IMR-90 (cell line): ENCODE results near the gene TMEM72. TPM values are rescaled to one million over a fixed set of nuclear protein-coding genes. Genes with fewer than 3 reads are reported as not detected.
A peak's percentile ranks its signal among the peaks of the same experiment; 100 is the strongest.

ENCODE experiments used
- ATAC-seq: fragments of 200-7000 bp; cut with Tn5 transposase; 2 replicates; pipeline ENCODE4 v1.9.1; 2020; ENCODE audit warnings: low read depth, mild to moderate bottlenecking, moderate library complexity
- BruUV-seq: library from RNA; stranded (reverse); fragments of 400-500 nt; replicated peaks from 2 replicates; lab custom pipeline; 2021; lab: Mats Ljungman, UMichigan
- CTCF ChIA-PET: fragments of 300-600 bp; formaldehyde crosslinking; extraction: SDS; loops from one replicate; lab custom pipeline; 2021; ENCODE audit warnings: antibody characterized with exemption; lab: Yijun Ruan, JAX
- POLR2A ChIA-PET: fragments of 300-600 bp; sonication (Branson Sonifier 250); formaldehyde crosslinking; loops from one replicate; lab custom pipeline; 2022; ENCODE audit warnings: antibody characterized with exemption; ENCODE audit not compliant: unreplicated experiment; lab: Charles Lee
- DNase-seq: peaks from one replicate; pipeline ENCODE4 v3.0.0; 2013
- H2AFZ ChIP-seq: replicated peaks from 2 replicates; pipeline ENCODE3; 2013; ENCODE audit warnings: low read length, mild to moderate bottlenecking; ENCODE audit not compliant: poor library complexity
- H2AK5ac ChIP-seq: 2 replicates; pipeline ENCODE4 v1.6.1; 2013; ENCODE audit warnings: low read depth, low read length, inconsistent platforms
- H2AK9ac ChIP-seq: replicated peaks from 2 replicates; pipeline ENCODE3; 2013; ENCODE audit warnings: mild to moderate bottlenecking, low read depth, low read length, moderate library complexity; ENCODE audit not compliant: poor library complexity
- H2BK120ac ChIP-seq: 2 replicates; pipeline ENCODE4 v1.6.1; 2013; ENCODE audit warnings: low read depth, low read length, inconsistent platforms
- H2BK15ac ChIP-seq: 3 replicates; pipeline ENCODE4 v1.6.1; 2013; ENCODE audit warnings: low read depth, low read length, inconsistent platforms
- H2BK20ac ChIP-seq: 2 replicates; pipeline ENCODE4 v1.6.1; 2013; ENCODE audit warnings: low read depth, mild to moderate bottlenecking, inconsistent platforms, low read length, moderate library complexity
- H2BK5ac ChIP-seq: 2 replicates; pipeline ENCODE4 v1.6.1; 2013; ENCODE audit warnings: mild to moderate bottlenecking, low read depth, low read length, inconsistent platforms; ENCODE audit not compliant: poor library complexity, severe bottlenecking
- H3K14ac ChIP-seq: replicated peaks from 2 replicates; pipeline ENCODE4 v1.6.1; 2013; ENCODE audit warnings: low read depth, low read length, inconsistent platforms
- H3K18ac ChIP-seq: 2 replicates; pipeline ENCODE4 v1.6.1; 2013; ENCODE audit warnings: low read depth, low read length, control low read depth
- H3K23ac ChIP-seq: 2 replicates; pipeline ENCODE4 v1.6.1; 2013; ENCODE audit warnings: low read depth, low read length, inconsistent platforms
- H3K27ac ChIP-seq: 2 replicates; pipeline ENCODE4 v1.5.1; 2013; ENCODE audit warnings: mild to moderate bottlenecking, control low read depth, low read length; ENCODE audit not compliant: insufficient read depth
- H3K27me3 ChIP-seq: 2 replicates; pipeline ENCODE4 v1.6.1; 2013; ENCODE audit warnings: low read length; ENCODE audit not compliant: control insufficient read depth, insufficient read depth
- H3K36me3 ChIP-seq: 2 replicates; pipeline ENCODE4 v1.6.1; 2013; ENCODE audit warnings: low read length, mixed read lengths; ENCODE audit not compliant: control insufficient read depth, insufficient read depth
- H3K4ac ChIP-seq: 2 replicates; pipeline ENCODE4 v1.6.1; 2013; ENCODE audit warnings: low read depth, low read length, inconsistent platforms
- H3K4me1 ChIP-seq: 2 replicates; pipeline ENCODE4 v1.6.1; 2013; ENCODE audit warnings: low read length, mixed read lengths; ENCODE audit not compliant: control insufficient read depth, insufficient read depth
- H3K4me2 ChIP-seq: 2 replicates; pipeline ENCODE4 v1.6.1; 2013; ENCODE audit warnings: low read depth, mild to moderate bottlenecking, control low read depth, low read length, moderate library complexity
- H3K4me3 ChIP-seq: 2 replicates; pipeline ENCODE4 v1.5.1; 2013; ENCODE audit warnings: low read depth, mild to moderate bottlenecking, control low read depth, low read length, moderate library complexity; ENCODE audit not compliant: insufficient read depth
- H3K56ac ChIP-seq: 2 replicates; pipeline ENCODE4 v1.6.1; 2013; ENCODE audit warnings: low read length, inconsistent platforms; ENCODE audit not compliant: insufficient read depth; ENCODE audit errors: extremely low read depth
- H3K79me1 ChIP-seq, 2 experiments: 2 replicates each; pipeline ENCODE4 v1.6.1; 2013; ENCODE audit warnings: low read length in 2 of 2, inconsistent platforms in 1 of 2, low read depth in 1 of 2
- H3K9ac ChIP-seq: 2 replicates; pipeline ENCODE4 v1.6.1; 2013; ENCODE audit warnings: low read depth, low read length, control low read depth
- H3K9me1 ChIP-seq: 2 replicates; pipeline ENCODE4 v1.6.1; 2013; ENCODE audit warnings: low read length, inconsistent platforms; ENCODE audit not compliant: insufficient read depth
- H3K9me3 ChIP-seq: 2 replicates; pipeline ENCODE4 v1.6.1; 2013; ENCODE audit warnings: low read length; ENCODE audit not compliant: control insufficient read depth, insufficient read depth
- H4K20me1 ChIP-seq: 2 replicates; pipeline ENCODE4 v1.6.1; 2013; ENCODE audit warnings: low read length, inconsistent platforms; ENCODE audit not compliant: insufficient read depth
- H4K5ac ChIP-seq: 2 replicates; pipeline ENCODE4 v1.6.1; 2013; ENCODE audit warnings: mild to moderate bottlenecking, low read depth, low read length, control low read depth
- H4K8ac ChIP-seq, 2 experiments: 2 replicates each; pipeline ENCODE4 v1.6.1; 2013; ENCODE audit warnings: low read depth in 2 of 2, low read length in 2 of 2, control low read depth in 1 of 2, inconsistent platforms in 1 of 2
- H4K91ac ChIP-seq: 2 replicates; pipeline ENCODE4 v1.6.1; 2013; ENCODE audit warnings: low read depth, low read length, inconsistent platforms; ENCODE audit not compliant: insufficient read depth
- ELK1 ChIP-seq: fragments of 150-350 bp; IDR thresholded peaks from 2 replicates; pipeline ENCODE4 v1.6.1; 2016; ENCODE audit warnings: low read depth, mild to moderate bottlenecking, low read length, moderate library complexity, borderline replicate concordance
- NFE2L2 ChIP-seq: fragments of 150-350 bp; IDR thresholded peaks from 2 replicates; pipeline ENCODE4 v1.6.1; 2016; ENCODE audit warnings: low read depth, mild to moderate bottlenecking, low read length
- WGBS, 2 experiments: methylation state at CpG; one replicate each; pipeline versions ENCODE4 v1.1.5 to v1.1.7; 2013; ENCODE audit warnings: missing lambda C conversion rate in 2 of 2; ENCODE audit not compliant: insufficient read length in 1 of 2; ENCODE audit errors: extremely low coverage in 2 of 2; 5-methylcytosine and 5-hydroxymethylcytosine counted together
- dilution Hi-C: fragments of 300-500 bp; cut with HindIII; formaldehyde crosslinking; loops from one replicate; pipeline ENCODE4 v1.14.3; 2018; ENCODE audit warnings: low sequenced_read_pairs; ENCODE audit not compliant: unreplicated experiment
- in situ Hi-C: fragments of 300-500 bp; cut with MboI; formaldehyde crosslinking; loops from 3 replicates; pipeline ENCODE4 v1.14.3; 2019; ENCODE audit warnings: low sequenced_read_pairs, inconsistent platforms, mixed read lengths
- intact Hi-C: fragments of 100-400 bp; cut with micrococcal nuclease; formaldehyde crosslinking; loops from 2 replicates; pipeline ENCODE4 v1.10.0; 2022
- polyA plus RNA-seq, 3 experiments: library from polyadenylated mRNA; depleted of rRNA; stranded (reverse); fragments of >200 nt; gene quantifications; 2 replicates each; pipeline ENCODE4 v1.2.3, GENCODE V29; 2012; ENCODE audit warnings: low replicate concordance in 1 of 3
- total RNA-seq: library from RNA; depleted of rRNA; stranded (reverse); fragments of >200 nt; gene quantifications from 2 replicates; pipeline ENCODE4 v1.2.3, GENCODE V29; 2012

The TMEM72 gene
- total and polyA plus RNA-seq, 2 of the 4 experiments (the other 2 are of a cell fraction) = not detected

- POLR2A ChIA-PET = no interaction called here
- no peak overlapping the region for H2AK9ac ChIP-seq
Measured at GRCh38 chr10:44938956-44939355, 27.8 kb downstream of the TMEM72 start.

More at GRCh38 chr10:44938956-44939355, 27.8 kb downstream of the TMEM72 start:
- H4K8ac ChIP-seq = no peak overlapping the region
- H3K4me1 ChIP-seq = peaks cover 12% of the 10 kb centered on the region
- no peaks in the 10 kb centered on the region for H3K27me3 ChIP-seq
- intact Hi-C loops = no loop called here
- H3K9me3 ChIP-seq = no peaks in the 10 kb centered on the region
- H3K56ac ChIP-seq = no peak overlapping the region
- H3K18ac ChIP-seq = no peak overlapping the region
- H2BK5ac ChIP-seq = no peak overlapping the region
- WGBS, 2 experiments = no CpG with 5 or more reads among the region's 7 CpGs
- H3K23ac ChIP-seq = no peak overlapping the region
- no peak overlapping the region for H2BK120ac ChIP-seq
- H4K5ac ChIP-seq = no peak overlapping the region
- H2AFZ ChIP-seq = no peak overlapping the region
- dilution Hi-C loops = no loop called here
- H4K20me1 ChIP-seq = no peaks in the 10 kb centered on the region
- H3K36me3 ChIP-seq = no peaks in the 10 kb centered on the region
- no peak overlapping the region for H3K9ac ChIP-seq
- H3K4me3 ChIP-seq = no peak overlapping the region
- no peak overlapping the region for H2AK5ac ChIP-seq
- ATAC-seq = no peak
- CTCF ChIA-PET = no interaction called here
- no peaks in the 10 kb centered on the region for H3K79me1 ChIP-seq
- DNase-seq = no peak
- H2BK15ac ChIP-seq = no peak overlapping the region
- H3K14ac ChIP-seq = no peak overlapping the region
- no peak overlapping the region for H3K4me2 ChIP-seq
- no peak overlapping the region for H3K27ac ChIP-seq
- H2BK20ac ChIP-seq = no peak overlapping the region
- no peak overlapping the region for H4K91ac ChIP-seq
- TF ChIP-seq ELK1 (no peak), NFE2L2 (peak; percentile 74)
- BruUV-seq = no TSS peak
- peaks cover 9% of the 10 kb centered on the region; the same call in 1 of the 2 replicates for H3K9me1 ChIP-seq
- no peak overlapping the region for H3K4ac ChIP-seq
- in situ Hi-C loops = no loop called here
